Neural progenitor cell (in vitro differentiated cells): ENCODE data around the gene CBLB. TPM values are rescaled to one million over a fixed set of nuclear protein-coding genes. Genes with fewer than 3 reads are reported as not detected.
A peak's percentile ranks its signal among the peaks of the same experiment; 100 is the strongest.

ENCODE experiments used
- DNase-seq: peaks from one replicate; pipeline ENCODE4 v3.0.0-alpha.2; 2016; ENCODE audit warnings: low spot score
- H2AFZ ChIP-seq: fragments of 200-600 bp; sonication (generic); replicated peaks from 2 replicates; pipeline ENCODE4 v1.6.1; 2016; ENCODE audit warnings: antibody characterized with exemption
- H3F3A ChIP-seq: fragments of 200-600 bp; sonication (generic); 2 replicates; pipeline ENCODE4 v1.6.1; 2016; ENCODE audit warnings: antibody characterized with exemption, low read depth
- H3K27ac ChIP-seq: fragments of 200-600 bp; sonication (generic); 2 replicates; pipeline ENCODE4 v1.5.1; 2016; ENCODE audit warnings: mild to moderate bottlenecking
- H3K27me3 ChIP-seq: fragments of 200-600 bp; sonication (generic); 2 replicates; pipeline ENCODE4 v1.6.1; 2016; ENCODE audit warnings: mild to moderate bottlenecking, moderate library complexity
- H3K36me3 ChIP-seq: fragments of 200-600 bp; sonication (generic); 2 replicates; pipeline ENCODE4 v1.5.1; 2016
- H3K4me1 ChIP-seq: fragments of 200-600 bp; sonication (generic); 2 replicates; pipeline ENCODE4 v1.6.1; 2016; ENCODE audit warnings: mixed run types
- H3K4me2 ChIP-seq: fragments of 200-600 bp; sonication (generic); 2 replicates; pipeline ENCODE4 v1.6.1; 2016
- H3K4me3 ChIP-seq: fragments of 200-600 bp; sonication (generic); 2 replicates; pipeline ENCODE4 v1.5.1; 2016
- H3K79me2 ChIP-seq: fragments of 200-600 bp; sonication (generic); 2 replicates; pipeline ENCODE4 v1.6.1; 2016; ENCODE audit warnings: low read depth
- H3K9ac ChIP-seq: fragments of 200-600 bp; sonication (generic); 2 replicates; pipeline ENCODE4 v1.6.1; 2016
- H3K9me3 ChIP-seq: fragments of 200-600 bp; sonication (generic); 2 replicates; pipeline ENCODE4 v1.5.1; 2016; ENCODE audit warnings: low read depth
- H4K20me1 ChIP-seq: fragments of 200-600 bp; sonication (generic); 2 replicates; pipeline ENCODE4 v1.6.1; 2016; ENCODE audit warnings: low read depth
- H3K27ac Mint-ChIP-seq: 3 replicates; pipeline ENCODE4 v1.8.0; 2021; ENCODE audit warnings: mixed read lengths
- H3K27me3 Mint-ChIP-seq: 2 replicates; pipeline ENCODE4 v1.8.0; 2022; ENCODE audit warnings: low read depth, mild to moderate bottlenecking, inconsistent platforms, moderate library complexity, mixed read lengths; ENCODE audit not compliant: insufficient read depth
- H3K36me3 Mint-ChIP-seq: 3 replicates; pipeline ENCODE4 v1.8.0; 2021; ENCODE audit warnings: mixed read lengths
- H3K4me1 Mint-ChIP-seq: 3 replicates; pipeline ENCODE4 v1.8.0; 2021; ENCODE audit warnings: mixed read lengths
- H3K4me3 Mint-ChIP-seq: 3 replicates; pipeline ENCODE4 v1.8.0; 2021; ENCODE audit warnings: mild to moderate bottlenecking, moderate library complexity, mixed read lengths
- H3K9me3 Mint-ChIP-seq: 3 replicates; pipeline ENCODE4 v1.8.0; 2020; ENCODE audit warnings: mixed read lengths
- CTCF ChIP-seq: fragments of 200-600 bp; sonication (generic); IDR thresholded peaks from 2 replicates; pipeline ENCODE4 v1.5.1; 2017; ENCODE audit warnings: antibody characterized with exemption, mild to moderate bottlenecking
- EZH2 ChIP-seq: fragments of 200-600 bp; sonication (generic); IDR thresholded peaks from 2 replicates; pipeline ENCODE4 v1.6.1; 2017; ENCODE audit warnings: antibody characterized with exemption, mild to moderate bottlenecking, moderate library complexity
- EZH2phosphoT487 ChIP-seq: fragments of 200-600 bp; sonication (generic); IDR thresholded peaks from 2 replicates; pipeline ENCODE4 v1.6.1; 2017; ENCODE audit warnings: antibody characterized with exemption
- total RNA-seq: library from RNA; depleted of rRNA; stranded (reverse); fragments of >200 nt; gene quantifications from 2 replicates; pipeline ENCODE4 v1.2.3, GENCODE V29; 2015; ENCODE audit warnings: low replicate concordance

Gene CBLB
- total RNA-seq, 1 donor from 2014 or later, result 105 TPM

GRCh38 chr3:105867712-105868430, 941 bp downstream of the CBLB start:
- Histone ChIP-seq H3K27me3 (no peaks in the 10 kb centered on the region), H4K20me1 (peaks cover 48% of the 10 kb centered on the region), H2AFZ (peak overlapping the region; percentile 85), H3K4me1 (peaks cover 50% of the 10 kb centered on the region), H3K27ac (peak overlapping the region; percentile 86), H3K36me3 (peaks cover 14% of the 10 kb centered on the region), H3F3A (peaks cover 15% of the 10 kb centered on the region), H3K9ac (peak overlapping the region; percentile 88), H3K4me3 (peak overlapping the region; percentile 97), H3K79me2 (peaks cover 76% of the 10 kb centered on the region), H3K4me2 (peak overlapping the region; percentile 75), H3K9me3 (no peaks in the 10 kb centered on the region)
- Mint-ChIP-seq H3K36me3 (peaks cover 16% of the 10 kb centered on the region), H3K27ac (peak overlapping the region; percentile 97), H3K4me3 (peak overlapping the region; percentile 99), H3K27me3 (peaks cover 4% of the 10 kb centered on the region), H3K9me3 (no peaks in the 10 kb centered on the region), H3K4me1 (peaks cover 35% of the 10 kb centered on the region)
- no peak for TF ChIP-seq CTCF
- no peak for TF ChIP-seq EZH2
- TF ChIP-seq EZH2phosphoT487, result no peak
- DNase-seq, result no peak

- Histone ChIP-seq H3K4me2 (peak overlapping the region; percentile 75), H3K9ac (peak overlapping the region; percentile 88), H3K4me1 (peaks cover 52% of the 10 kb centered on the region), H3F3A (peaks cover 15% of the 10 kb centered on the region), H3K79me2 (peaks cover 86% of the 10 kb centered on the region), H4K20me1 (peaks cover 56% of the 10 kb centered on the region), H3K4me3 (peak overlapping the region; percentile 97), H3K9me3 (no peaks in the 10 kb centered on the region), H3K27me3 (no peaks in the 10 kb centered on the region), H3K27ac (no peak overlapping the region), H2AFZ (no peak overlapping the region), H3K36me3 (peaks cover 15% of the 10 kb centered on the region)
- H3K4me1 Mint-ChIP-seq, result peaks cover 35% of the 10 kb centered on the region
- peaks cover 16% of the 10 kb centered on the region for H3K36me3 Mint-ChIP-seq
- peak; percentile 7 for DNase-seq
- no peak for TF ChIP-seq EZH2
- TF ChIP-seq EZH2phosphoT487, result no peak
- TF ChIP-seq CTCF, result no peak
- peak overlapping the region; percentile 99 for H3K4me3 Mint-ChIP-seq
- peaks cover 4% of the 10 kb centered on the region for H3K27me3 Mint-ChIP-seq
- no peaks in the 10 kb centered on the region for H3K9me3 Mint-ChIP-seq
- no peak overlapping the region for H3K27ac Mint-ChIP-seq
Observed at GRCh38 chr3:105866656-105867653, 1.9 kb downstream of the CBLB start.

GRCh38 chr3:105865867-105866350, 2.9 kb downstream of the CBLB start:
- Histone ChIP-seq H3K27me3 (no peaks in the 10 kb centered on the region), H3K27ac (no peak overlapping the region), H3K36me3 (peaks cover 15% of the 10 kb centered on the region), H2AFZ (no peak overlapping the region), H3K4me1 (peaks cover 43% of the 10 kb centered on the region), H3K4me2 (peak overlapping the region; percentile 75), H3K9me3 (no peaks in the 10 kb centered on the region), H3K9ac (no peak overlapping the region), H3F3A (peaks cover 15% of the 10 kb centered on the region), H4K20me1 (peaks cover 60% of the 10 kb centered on the region), H3K4me3 (peak overlapping the region; percentile 97), H3K79me2 (peaks cover 90% of the 10 kb centered on the region)
- TF ChIP-seq EZH2phosphoT487 (no peak), EZH2 (no peak), CTCF (no peak)
- H3K27me3 Mint-ChIP-seq, result peaks cover 4% of the 10 kb centered on the region
- H3K9me3 Mint-ChIP-seq, result no peaks in the 10 kb centered on the region
- H3K27ac Mint-ChIP-seq, result no peak overlapping the region
- H3K36me3 Mint-ChIP-seq, result peaks cover 16% of the 10 kb centered on the region
- peaks cover 27% of the 10 kb centered on the region for H3K4me1 Mint-ChIP-seq
- H3K4me3 Mint-ChIP-seq, result peak overlapping the region; percentile 99
- no peak for DNase-seq
